Activated CD4-positive, alpha-beta T cell treated with anti-CD3 and anti-CD28 coated beads, Interleukin-2, Interleukin-4, amounts not matched to agents 100 ng/mL and 50 ng/mL, durations not matched to agents 16 hours and 8 hours (primary cell): ENCODE data around the gene RTKN2.
"Not testable (repeated sequence)": the region's sequence is repeated elsewhere in the genome, so short reads cannot be mapped to it uniquely, and the experiment has no call there.

Experiments
- DNase-seq: peaks from one replicate; pipeline ENCODE4 v3.0.0-alpha.2; 2020; ENCODE audit warnings: low spot score

Gene RTKN2

GRCh38 chr10:62258926-62259325, 9.7 kb downstream of the RTKN2 start:
- DNase-seq = no peak

DNA sequence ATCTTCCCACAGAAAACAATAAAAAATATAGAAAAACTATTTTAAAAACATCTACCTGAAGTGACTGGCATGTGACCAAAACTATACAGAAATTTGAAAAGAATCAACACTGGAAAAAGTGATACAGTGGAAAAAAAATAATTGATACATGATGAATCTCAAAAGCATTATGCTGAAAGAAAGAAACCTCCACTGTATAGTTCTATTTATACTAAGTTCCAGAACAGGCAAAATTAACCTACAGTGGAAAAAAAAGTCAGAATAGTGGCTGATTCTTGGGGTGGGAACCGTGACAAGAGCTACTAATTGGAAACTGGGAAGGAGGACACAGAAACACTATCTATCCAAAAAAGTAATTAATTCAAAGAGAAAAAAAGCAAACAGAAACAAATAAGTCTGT, 14.9 kb downstream of the RTKN2 start:
- DNase-seq = no peak

- no peak for DNase-seq
Measured at GRCh38 chr10:62252051-62252450, 16.6 kb downstream of the RTKN2 start.

- DNase-seq = no peak
Measured at GRCh38 chr10:62250594-62251198, 17.9 kb downstream of the RTKN2 start.

DNA sequence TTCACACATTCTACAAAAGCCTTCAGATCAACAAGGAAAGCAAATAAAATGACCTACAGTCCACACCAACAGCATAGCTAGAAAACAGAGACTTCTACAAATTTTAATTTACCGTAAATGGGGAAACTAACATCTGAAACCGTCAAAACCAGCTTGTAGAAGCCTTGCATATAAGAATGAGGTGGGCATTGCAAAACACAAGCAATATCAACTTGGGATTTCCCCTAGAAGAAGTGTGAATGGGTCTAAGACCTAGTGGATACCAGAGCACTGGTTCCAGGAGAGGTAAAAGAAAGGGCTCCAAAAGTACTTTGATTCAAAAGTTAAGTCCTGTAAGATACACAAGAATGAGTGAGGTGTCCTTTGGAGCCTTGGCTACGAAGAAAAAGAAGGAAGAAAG, 18.7 kb downstream of the RTKN2 start:
- DNase-seq = no peak

DNA sequence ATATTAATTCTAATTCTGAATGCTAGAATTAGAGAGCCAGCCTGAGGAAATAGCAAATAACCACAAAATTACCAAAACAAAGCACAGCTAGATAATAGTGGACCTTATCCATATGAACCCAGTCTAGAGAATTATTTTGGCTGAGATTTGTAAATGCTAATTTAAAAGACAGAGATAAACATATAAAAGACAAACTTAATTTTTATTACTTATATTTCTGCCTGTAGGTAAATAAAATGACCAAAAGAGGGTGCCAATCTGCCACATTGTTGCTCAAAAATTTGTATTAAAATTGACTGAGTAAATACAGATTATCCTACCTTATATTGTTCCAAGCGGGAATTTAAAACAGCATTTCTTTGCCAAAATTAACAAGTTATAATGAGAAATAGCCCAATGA, 20.2 kb downstream of the RTKN2 start:
- DNase-seq = no peak

GRCh38 chr10:62244785-62245467, 23.7 kb downstream of the RTKN2 start:
- DNase-seq = peak; percentile 89

- DNase-seq = no peak
Measured at GRCh38 chr10:62244088-62244487, 24.6 kb downstream of the RTKN2 start.

GRCh38 chr10:62243647-62243997, 25.0 kb downstream of the RTKN2 start:
- peak; percentile 63 for DNase-seq

DNA sequence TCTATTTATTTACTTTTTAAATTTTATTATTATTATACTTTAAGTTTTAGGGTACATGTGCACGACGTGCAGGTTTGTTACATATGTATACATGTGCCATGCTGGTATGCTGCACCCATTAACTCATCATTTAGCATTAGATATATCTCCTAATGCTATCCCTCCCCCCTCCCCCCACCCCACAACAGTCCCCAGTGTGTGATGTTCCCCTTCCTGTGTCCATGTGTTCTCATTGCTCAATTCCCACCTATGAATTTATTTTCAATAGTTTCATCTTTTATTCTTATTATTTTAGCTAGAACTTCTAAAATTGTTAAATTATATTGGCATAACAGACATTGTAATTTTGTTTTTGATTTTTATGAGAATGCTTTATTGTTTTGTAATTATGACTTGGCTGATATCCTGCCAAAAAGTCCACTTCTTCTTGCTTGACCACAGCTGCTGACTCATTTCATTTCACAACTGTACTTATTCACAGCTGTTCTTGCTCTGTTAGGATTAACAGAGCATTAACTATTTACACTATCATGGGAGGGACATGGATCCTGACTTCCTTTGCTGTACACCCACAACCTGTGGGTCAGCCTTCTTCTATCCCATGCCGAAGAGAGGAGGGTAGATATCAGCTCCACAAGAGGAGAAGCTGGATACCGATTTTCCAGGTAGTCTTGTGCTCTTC, 25.5 kb downstream of the RTKN2 start:
- DNase-seq = peak; percentile 68

- DNase-seq = not testable (repeated sequence)
Measured at GRCh38 chr10:62241521-62241920, 27.1 kb downstream of the RTKN2 start.

DNA sequence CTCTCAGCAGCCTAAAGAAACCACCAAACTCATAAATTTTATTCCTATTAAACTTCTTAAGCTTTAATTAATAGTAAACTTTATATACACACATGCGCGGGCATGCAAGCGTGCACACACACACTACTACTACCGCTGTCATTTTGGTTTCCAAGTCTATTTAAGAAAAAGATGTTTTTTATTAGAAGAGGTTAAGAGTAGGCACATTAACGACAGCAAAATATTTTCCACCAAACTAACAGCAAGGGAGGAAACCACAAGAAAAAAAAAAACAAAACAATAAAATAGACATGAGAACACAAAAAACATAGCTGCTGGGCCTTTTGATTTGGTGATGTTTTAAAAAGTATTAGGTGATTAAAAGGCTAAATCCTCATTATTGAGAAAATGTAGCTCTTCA, 28.6 kb downstream of the RTKN2 start:
- DNase-seq = no peak

DNA sequence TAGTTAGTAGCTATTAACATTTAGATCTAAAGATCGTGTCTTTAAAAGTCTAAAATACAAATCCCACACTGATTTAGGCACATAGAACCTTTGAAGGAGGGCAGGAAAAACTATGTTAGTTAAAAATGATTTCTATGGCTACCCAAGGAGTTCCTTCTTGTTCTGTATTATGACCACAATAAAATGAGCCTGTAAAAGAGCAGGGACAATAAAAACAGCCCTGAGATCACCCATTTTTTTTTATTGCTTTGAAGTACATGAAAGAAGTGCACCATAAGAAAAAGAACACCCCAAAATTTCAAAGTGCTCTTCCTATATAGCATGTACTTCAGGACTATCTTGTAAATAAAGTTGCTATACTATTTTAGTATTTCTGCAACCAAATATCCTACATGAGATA, 29.8 kb downstream of the RTKN2 start:
- DNase-seq = no peak

- DNase-seq = no peak
Measured at GRCh38 chr10:62237966-62238365, 30.7 kb downstream of the RTKN2 start.

DNA sequence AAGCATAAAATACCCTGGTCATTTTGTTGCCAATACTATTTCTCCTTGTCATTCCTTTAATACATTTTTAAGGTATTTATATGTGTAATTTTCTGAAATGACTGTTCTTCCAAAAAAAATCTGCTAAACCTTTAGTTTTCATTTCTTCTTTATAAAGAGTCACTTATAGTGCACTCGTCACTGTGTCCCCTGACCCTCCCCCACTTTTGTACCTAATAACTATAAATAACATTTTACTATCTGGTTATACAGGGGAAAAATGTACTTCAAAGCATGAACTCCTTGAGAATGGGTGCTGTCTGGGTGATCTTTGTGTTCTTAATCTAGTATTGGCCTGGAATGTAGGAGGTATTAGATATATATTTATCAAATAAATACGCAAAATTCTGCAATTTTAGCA, 31.1 kb downstream of the RTKN2 start:
- no peak for DNase-seq

DNA sequence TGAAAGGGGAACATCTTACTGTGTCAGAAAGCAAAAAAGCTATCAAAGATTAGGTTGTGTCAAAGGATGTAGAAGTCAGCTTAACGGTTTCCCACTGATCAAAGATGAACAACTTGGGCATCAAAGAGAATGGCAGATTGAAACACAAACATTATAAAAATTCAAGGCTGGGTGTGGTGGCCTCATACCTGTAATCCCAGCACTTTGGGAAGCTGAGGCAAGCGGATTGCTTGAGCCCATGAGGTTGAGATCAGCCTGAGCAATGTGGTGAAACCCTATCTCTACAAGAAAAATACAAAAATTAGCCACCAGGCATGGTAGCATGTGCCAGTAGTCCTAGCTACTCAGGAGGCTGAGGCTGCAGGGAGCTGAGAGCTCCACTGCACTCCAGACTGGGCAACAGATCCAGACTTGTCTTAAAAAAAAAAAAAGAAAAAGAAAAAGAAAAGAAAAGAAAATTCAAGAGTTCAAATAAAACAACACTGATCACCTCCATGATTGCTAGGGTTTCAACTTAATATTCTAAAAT, 34.5 kb downstream of the RTKN2 start:
- no peak for DNase-seq

GRCh38 chr10:62233356-62234076, 35.1 kb downstream of the RTKN2 start:
- no peak for DNase-seq

DNA sequence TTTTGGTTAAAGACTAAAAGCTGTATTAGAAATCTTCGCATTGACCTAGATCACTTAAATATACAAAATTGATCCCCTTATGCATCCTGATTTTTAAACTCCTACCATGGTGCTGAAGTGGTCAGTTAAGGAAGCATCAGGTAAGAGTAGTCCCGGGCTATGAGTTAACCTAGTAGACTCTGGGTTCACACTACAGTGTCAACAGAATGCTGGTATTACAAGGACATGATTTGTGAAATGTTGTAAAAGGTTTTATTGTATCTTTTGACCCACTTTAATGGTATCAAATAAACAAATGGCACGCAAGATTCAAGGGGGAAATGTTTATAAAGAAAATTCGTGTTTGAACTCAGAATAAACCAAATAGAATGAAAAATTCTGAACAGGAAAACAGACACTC, 36.8 kb downstream of the RTKN2 start:
- DNase-seq = no peak

GRCh38 chr10:62231371-62231770, 37.3 kb downstream of the RTKN2 start:
- no peak for DNase-seq

GRCh38 chr10:62230344-62231121, 38.1 kb downstream of the RTKN2 start:
- DNase-seq = no peak

DNA sequence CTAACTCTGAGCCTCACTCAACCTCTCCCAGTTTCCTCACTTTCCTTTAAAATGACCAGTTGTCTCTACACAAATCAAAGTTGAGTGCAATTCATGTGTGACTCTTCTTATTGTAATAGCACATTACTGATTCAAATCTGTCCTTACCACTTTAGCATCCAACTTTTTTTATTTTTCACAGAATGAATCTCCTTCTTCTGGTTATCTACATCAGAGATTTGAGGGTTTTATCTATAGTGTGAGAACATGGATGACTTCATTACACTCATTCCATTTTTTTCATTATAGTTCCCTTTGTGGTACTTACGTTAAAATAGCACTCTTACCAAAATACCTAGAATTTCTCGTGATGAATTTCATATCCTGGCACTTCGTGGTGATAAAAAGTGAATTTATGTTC, 43.3 kb downstream of the RTKN2 start:
- DNase-seq = peak; percentile 61

- DNase-seq = no peak
Measured at GRCh38 chr10:62224606-62225005, 44.0 kb downstream of the RTKN2 start.
